ENCODE data around the gene ADAMTS19. TPM values are rescaled to one million over a fixed set of nuclear protein-coding genes. Genes with fewer than 3 reads are reported as not detected.

Gene ADAMTS19
- total RNA-seq, 1 donor from 2014 or later, result 33.7 TPM

GRCh38 chr5:129440424-129440823, 19.7 kb upstream of the ADAMTS19 start:
- Mint-ChIP-seq H3K36me3 (ENCODE audit: insufficient read depth) (no peaks in the 10 kb centered on the region), H3K4me3 (ENCODE audit: low read depth) (no peak overlapping the region), H3K27ac (no peak overlapping the region), H3K4me1 (ENCODE audit: low read depth) (no peaks in the 10 kb centered on the region), H3K9me3 (ENCODE audit: low read depth) (no peaks in the 10 kb centered on the region), H3K27me3 (no peaks in the 10 kb centered on the region)
- TF ChIP-seq, protein P1, sequence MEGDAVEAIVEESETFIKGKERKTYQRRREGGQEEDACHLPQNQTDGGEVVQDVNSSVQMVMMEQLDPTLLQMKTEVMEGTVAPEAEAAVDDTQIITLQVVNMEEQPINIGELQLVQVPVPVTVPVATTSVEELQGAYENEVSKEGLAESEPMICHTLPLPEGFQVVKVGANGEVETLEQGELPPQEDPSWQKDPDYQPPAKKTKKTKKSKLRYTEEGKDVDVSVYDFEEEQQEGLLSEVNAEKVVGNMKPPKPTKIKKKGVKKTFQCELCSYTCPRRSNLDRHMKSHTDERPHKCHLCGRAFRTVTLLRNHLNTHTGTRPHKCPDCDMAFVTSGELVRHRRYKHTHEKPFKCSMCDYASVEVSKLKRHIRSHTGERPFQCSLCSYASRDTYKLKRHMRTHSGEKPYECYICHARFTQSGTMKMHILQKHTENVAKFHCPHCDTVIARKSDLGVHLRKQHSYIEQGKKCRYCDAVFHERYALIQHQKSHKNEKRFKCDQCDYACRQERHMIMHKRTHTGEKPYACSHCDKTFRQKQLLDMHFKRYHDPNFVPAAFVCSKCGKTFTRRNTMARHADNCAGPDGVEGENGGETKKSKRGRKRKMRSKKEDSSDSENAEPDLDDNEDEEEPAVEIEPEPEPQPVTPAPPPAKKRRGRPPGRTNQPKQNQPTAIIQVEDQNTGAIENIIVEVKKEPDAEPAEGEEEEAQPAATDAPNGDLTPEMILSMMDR (IDR thresholded peaks at IDR 0.05; ENCODE audit: unreplicated experiment), result no peak
- no peak for DNase-seq (ENCODE audit: low spot score, unreplicated experiment)

DNA sequence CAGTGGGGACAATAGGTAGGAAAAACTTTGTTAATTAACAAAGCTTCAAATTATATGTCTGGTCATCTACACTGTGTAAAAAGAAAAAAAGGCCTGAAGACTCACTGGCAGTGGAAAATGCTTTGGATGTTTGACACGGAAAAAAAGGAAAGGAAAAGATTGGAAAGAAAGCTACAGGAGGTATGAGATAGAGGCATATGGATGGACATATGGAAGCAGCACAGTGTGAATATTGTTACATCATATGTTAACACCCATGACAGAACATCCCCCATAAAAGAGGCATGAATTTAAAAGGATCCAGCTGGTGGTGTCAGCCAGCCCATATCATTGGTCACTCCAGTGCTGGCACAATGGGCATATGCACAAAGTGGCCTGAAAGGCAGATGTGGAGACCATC, 19.0 kb upstream of the ADAMTS19 start:
- Mint-ChIP-seq H3K27me3 (no peaks in the 10 kb centered on the region), H3K4me3 (ENCODE audit: low read depth) (no peak overlapping the region), H3K9me3 (ENCODE audit: low read depth) (no peaks in the 10 kb centered on the region), H3K36me3 (ENCODE audit: insufficient read depth) (no peaks in the 10 kb centered on the region), H3K27ac (no peak overlapping the region), H3K4me1 (ENCODE audit: low read depth) (no peaks in the 10 kb centered on the region)
- TF ChIP-seq, protein P1 (IDR thresholded peaks at IDR 0.05; ENCODE audit: unreplicated experiment), result no peak
- no peak for DNase-seq (ENCODE audit: low spot score, unreplicated experiment)

- Mint-ChIP-seq H3K27ac (no peak overlapping the region), H3K27me3 (no peaks in the 10 kb centered on the region), H3K9me3 (ENCODE audit: low read depth) (no peaks in the 10 kb centered on the region), H3K36me3 (ENCODE audit: insufficient read depth) (no peaks in the 10 kb centered on the region), H3K4me3 (ENCODE audit: low read depth) (no peak overlapping the region), H3K4me1 (ENCODE audit: low read depth) (no peaks in the 10 kb centered on the region)
- TF ChIP-seq, protein P1 (IDR thresholded peaks at IDR 0.05; ENCODE audit: unreplicated experiment), result no peak
- no peak for DNase-seq (ENCODE audit: low spot score, unreplicated experiment)
Observed at GRCh38 chr5:129445379-129445778, 14.7 kb upstream of the ADAMTS19 start.

- no peaks in the 10 kb centered on the region for H3K27me3 Mint-ChIP-seq
- H3K4me1 Mint-ChIP-seq (ENCODE audit: low read depth), result no peaks in the 10 kb centered on the region
- no peaks in the 10 kb centered on the region for H3K9me3 Mint-ChIP-seq (ENCODE audit: low read depth)
- no peak for DNase-seq (ENCODE audit: low spot score, unreplicated experiment)
- H3K36me3 Mint-ChIP-seq (ENCODE audit: insufficient read depth), result no peaks in the 10 kb centered on the region
- H3K27ac Mint-ChIP-seq, result no peak overlapping the region
- H3K4me3 Mint-ChIP-seq (ENCODE audit: low read depth), result no peak overlapping the region
- TF ChIP-seq, protein P1 (IDR thresholded peaks at IDR 0.05; ENCODE audit: unreplicated experiment), result no peak
Observed at GRCh38 chr5:129447968-129448367, 12.1 kb upstream of the ADAMTS19 start.

DNA sequence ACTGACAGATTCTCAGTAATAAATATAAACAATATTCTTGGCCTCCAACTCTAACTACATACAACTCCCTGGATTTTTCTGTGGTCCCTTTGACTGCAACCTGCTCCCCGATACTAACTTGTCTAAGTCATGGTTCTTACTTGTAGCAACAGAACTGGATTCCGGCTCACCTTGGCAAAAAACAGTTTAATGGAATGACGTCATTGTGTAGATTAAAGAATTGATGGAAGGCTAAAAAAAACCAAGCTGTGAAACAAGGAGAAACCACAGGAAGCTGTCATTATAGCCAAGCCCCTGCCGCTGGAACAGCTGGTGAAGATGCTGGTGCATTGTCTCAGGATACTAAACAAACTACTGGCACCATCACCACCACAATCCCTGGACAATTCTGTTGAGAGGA, 11.4 kb upstream of the ADAMTS19 start:
- H3K27me3 Mint-ChIP-seq, result no peaks in the 10 kb centered on the region

More for the DNA sequence above, 11.4 kb upstream of the ADAMTS19 start:
- H3K9me3 Mint-ChIP-seq (ENCODE audit: low read depth), result no peaks in the 10 kb centered on the region
- no peak for DNase-seq (ENCODE audit: low spot score, unreplicated experiment)
- no peak overlapping the region for H3K27ac Mint-ChIP-seq
- H3K36me3 Mint-ChIP-seq (ENCODE audit: insufficient read depth), result no peaks in the 10 kb centered on the region
- no peak overlapping the region for H3K4me3 Mint-ChIP-seq (ENCODE audit: low read depth)
- H3K4me1 Mint-ChIP-seq (ENCODE audit: low read depth), result no peaks in the 10 kb centered on the region
- TF ChIP-seq, protein P1 (IDR thresholded peaks at IDR 0.05; ENCODE audit: unreplicated experiment), result no peak

Measured in progenitor cell of endocrine pancreas (in vitro differentiated cells).